CD4-positive, alpha-beta T cell treated with Interleukin-6 for 4 hours (primary cell): ENCODE measurements around the gene ANAPC15.
"Not testable (repeated sequence)": the region's sequence is repeated elsewhere in the genome, so short reads cannot be mapped to it uniquely, and the experiment has no call there.

Experiments
- DNase-seq: peaks from one replicate; pipeline ENCODE4 v3.0.0-alpha.2; 2020; ENCODE audit warnings: mixed read lengths

Gene ANAPC15

DNA sequence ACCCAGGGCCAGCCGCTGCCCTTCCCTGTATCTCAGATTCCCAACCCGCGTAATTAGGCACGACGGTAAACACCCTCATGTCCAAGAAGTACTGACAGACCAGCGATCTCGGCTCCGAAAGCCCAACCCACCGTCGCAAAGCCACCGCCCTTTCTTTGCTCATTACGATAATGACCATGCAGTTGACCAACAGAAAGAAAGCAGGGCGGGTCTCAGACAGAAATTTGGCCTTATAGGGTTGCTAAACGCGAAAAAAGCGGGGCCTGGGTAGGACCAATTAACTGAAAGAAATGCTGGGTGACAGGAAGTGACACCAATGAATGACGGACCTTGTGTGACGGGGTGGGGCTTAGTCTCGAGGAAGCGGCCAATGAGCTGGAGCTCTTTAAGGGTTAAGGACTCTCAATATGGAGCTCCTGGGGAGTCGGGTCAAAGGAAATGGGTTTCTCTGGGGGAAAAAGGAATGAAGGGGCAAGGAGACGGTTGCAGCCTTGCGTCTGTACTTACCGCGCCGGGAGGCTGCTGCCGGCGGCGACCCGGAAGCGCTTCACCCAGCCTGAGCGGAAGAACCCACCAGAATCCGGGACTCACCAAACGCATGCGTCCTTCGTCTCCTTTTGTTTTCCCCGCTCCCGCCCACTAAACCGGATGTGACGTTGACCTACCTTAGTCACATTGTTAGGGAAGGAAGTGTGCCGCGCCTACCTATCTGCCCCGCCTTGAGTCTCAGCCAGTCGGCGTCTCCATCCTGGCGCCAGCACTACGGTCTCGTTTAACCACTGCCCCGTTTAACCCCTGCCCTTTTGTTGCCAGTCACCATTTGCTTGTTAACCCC lies at the start of gene ANAPC15:
ANAPC15 (minus strand) TSS at position 553 of the 835 bp plus-strand sequence. CDS start 1,419 bp downstream, outside the sequence.
- DNase-seq, result peak; percentile 99

DNA sequence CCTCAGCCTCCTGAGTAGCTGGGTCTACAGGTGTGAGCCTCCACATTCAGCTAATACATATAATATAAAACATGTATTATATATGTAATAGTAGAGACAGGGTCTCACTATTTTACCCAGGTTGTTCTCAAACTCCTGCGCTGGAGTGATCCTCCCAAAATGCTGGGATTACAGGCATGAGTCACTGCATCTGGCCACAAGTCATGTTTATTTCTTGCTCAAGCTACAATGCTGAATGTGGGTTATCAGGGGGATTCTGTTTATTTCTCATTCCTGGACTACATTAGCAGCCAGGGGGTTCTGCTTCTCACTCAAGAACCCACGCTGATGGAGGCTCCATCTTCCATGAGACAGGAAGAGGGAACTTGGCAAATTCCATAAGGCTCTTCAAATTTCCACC lies 47.8 kb upstream of the ANAPC15 start:
- DNase-seq, result no peak

DNA sequence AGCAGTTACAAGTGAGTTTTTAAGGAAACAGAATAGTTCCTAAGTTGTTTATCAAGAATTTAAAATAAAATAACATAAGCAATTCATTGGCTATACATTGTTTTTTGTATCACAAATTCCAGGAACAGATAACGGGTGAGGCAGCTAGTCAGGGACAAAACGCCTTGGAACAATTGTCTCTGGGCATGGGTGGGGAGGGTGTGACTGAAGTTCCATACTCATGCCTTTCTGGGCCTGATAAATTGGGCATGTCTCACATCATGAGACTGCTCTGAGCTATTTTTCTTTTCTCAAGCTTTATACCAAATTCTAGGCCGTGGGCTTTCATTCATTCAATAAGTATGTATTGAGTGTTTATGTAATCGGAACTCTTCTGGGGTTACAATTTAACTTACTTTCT lies 44.6 kb upstream of the ANAPC15 start:
- no peak for DNase-seq

- DNase-seq, result no peak
These were observed 43.3 kb upstream of the ANAPC15 start for GRCh38 chr11:72155751-72156150.

GRCh38 chr11:72154816-72155215 lies 42.3 kb upstream of the ANAPC15 start:
- DNase-seq, result no peak

DNA sequence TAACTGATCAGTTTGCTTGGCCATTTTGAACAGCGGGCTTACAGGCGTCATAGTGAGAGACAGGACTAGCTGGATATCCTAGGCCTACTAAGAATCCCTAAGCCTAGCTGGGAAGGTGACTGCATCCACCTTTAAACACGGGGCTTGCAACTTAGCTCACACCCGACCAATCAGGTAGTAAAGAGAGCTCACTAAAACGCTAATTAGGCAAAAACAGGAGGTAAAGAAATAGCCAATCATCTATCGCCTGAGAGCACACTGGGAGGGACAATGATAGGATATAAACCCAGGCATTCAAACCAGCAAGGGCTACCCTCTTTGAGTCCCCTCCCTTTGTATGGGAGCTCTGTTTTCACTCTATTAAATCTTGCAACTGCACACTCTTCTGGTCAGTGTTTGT lies 41.4 kb upstream of the ANAPC15 start:
- DNase-seq, result not testable (repeated sequence)

- DNase-seq, result no peak
These were observed 38.4 kb upstream of the ANAPC15 start for GRCh38 chr11:72150882-72151281.

- no peak for DNase-seq
These were observed 34.1 kb upstream of the ANAPC15 start for GRCh38 chr11:72146625-72147024.

- DNase-seq, result no peak
These were observed 32.5 kb upstream of the ANAPC15 start for GRCh38 chr11:72144807-72145565.

GRCh38 chr11:72142543-72142942 lies 30.0 kb upstream of the ANAPC15 start:
- DNase-seq, result not testable (repeated sequence)

DNA sequence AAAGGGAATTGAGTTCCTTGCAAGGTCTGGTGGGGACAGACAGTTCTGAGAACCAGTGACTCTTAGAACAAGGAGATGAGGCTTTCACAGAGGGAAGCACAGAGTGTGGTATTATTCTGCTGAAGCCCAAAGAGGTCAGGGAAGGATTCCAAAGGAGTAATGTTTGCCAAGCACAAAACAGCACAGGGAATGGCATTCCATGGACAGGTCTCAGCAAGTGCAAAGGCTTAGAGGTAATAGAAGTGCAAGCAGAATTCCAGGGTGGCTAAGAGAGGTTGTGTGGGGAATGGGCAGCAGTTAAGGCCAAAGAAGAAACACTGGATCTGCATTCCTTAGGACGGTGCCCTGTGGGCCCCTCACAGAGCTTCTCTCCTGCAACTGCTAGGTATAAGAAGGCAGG lies 29.6 kb upstream of the ANAPC15 start:
- not testable (repeated sequence) for DNase-seq

- peak; percentile 5 for DNase-seq
These were observed 28.6 kb upstream of the ANAPC15 start for GRCh38 chr11:72141066-72141465.

DNA sequence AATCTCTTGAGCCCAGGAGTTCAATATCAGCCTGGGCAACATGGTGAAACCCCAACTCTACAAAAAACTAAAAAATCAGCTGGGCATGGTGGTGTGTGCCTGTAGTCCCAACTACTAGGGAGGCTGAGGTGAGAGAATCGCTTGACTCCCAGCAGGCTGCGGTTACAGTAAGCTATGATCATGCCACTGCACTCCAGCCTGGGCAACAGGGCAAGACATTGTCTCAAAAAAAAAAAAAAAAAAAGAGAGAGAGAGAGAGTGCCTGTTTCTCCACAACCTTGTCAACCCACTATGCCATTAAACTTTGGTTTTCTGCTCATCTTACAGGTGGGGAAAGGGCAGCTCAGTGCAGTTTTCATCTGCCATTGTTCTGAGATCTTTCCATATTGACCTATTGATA lies 28.2 kb upstream of the ANAPC15 start:
- no peak for DNase-seq

GRCh38 chr11:72139500-72139899 lies 27.0 kb upstream of the ANAPC15 start:
- DNase-seq, result no peak

DNA sequence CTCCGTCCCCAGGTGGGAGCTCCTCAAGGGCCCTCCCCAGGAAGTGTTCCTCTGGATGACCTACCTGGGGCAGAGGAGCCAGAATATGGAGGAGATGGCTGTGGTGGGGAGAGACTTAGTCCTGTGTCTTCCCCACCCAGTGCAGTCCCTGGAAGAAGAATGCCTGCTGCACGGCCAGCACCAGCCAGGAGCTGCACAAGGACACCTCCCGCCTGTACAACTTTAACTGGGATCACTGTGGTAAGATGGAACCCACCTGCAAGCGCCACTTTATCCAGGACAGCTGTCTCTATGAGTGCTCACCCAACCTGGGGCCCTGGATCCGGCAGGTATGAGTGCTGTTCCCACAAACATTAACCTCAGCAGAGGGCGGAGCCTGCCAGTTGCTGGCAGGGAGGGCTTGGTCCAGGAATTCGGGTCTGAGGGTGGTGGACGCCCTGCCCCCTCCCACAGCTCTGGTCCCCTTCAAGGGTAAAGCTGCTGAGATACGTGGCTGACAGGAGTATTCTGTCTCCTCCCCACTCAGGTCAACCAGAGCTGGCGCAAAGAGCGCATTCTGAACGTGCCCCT lies 26.4 kb upstream of the ANAPC15 start:
- DNase-seq, result no peak

GRCh38 chr11:72136684-72137262 lies 24.3 kb upstream of the ANAPC15 start:
- no peak for DNase-seq

DNA sequence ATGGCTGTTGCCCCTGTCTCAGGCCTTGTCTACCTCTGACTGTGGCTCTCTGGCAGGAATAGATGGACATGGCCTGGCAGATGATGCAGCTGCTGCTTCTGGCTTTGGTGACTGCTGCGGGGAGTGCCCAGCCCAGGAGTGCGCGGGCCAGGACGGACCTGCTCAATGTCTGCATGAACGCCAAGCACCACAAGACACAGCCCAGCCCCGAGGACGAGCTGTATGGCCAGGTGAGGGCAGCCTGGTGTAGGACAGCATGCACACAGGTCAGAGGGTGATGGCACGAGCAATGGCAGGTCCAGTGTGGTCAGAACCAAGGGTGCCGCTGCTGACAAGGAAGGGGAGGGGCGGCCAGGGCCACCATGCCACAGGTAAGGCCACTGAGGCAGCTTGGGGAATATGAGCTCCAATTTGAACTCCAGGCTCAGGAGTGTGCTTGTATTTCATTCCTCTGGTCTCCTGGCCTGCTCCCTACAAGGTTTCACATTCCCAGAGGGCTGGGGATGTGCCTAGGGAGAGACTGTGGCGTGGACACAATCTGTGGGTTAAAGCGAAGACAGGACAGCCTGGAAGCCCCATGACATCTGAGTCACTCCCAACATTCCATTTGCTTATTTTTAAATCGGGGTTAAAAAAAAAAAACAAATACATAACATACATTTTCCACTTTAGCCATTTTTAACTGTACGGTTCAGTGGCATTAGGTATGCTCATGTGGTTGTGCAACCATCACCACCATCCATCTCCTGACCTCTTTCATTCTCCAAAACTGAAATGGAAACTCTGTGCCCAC lies 23.6 kb upstream of the ANAPC15 start:
- DNase-seq, result no peak

GRCh38 chr11:72135473-72135872 lies 23.0 kb upstream of the ANAPC15 start, which contains the start of gene FOLR3:
TSS of gene FOLR3 (plus strand) at chr11:72135725. CDS start at chr11:72135953, 228 bp downstream.
- DNase-seq, result not testable (repeated sequence)

- DNase-seq, result no peak
These were observed 20.2 kb upstream of the ANAPC15 start for GRCh38 chr11:72132646-72133045.

DNA sequence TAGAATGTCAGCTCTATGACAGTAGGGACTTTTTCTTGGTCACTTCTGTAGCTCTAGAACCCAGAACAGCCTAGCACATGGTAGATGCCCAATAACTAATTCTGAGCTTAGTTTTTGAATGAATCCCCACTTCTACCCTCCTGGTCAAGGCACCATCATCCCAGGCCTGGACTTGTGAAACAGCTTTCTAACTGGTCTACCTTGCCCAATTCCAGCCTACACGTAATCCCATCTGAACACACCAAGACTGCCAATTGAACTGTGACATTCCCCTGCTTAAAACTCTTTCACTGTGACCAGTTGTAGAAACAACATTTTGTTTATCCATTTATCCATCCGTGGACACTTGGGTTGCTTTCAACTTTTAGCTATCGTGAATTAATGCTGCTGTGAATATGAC lies 16.9 kb upstream of the ANAPC15 start:
- no peak for DNase-seq

DNA sequence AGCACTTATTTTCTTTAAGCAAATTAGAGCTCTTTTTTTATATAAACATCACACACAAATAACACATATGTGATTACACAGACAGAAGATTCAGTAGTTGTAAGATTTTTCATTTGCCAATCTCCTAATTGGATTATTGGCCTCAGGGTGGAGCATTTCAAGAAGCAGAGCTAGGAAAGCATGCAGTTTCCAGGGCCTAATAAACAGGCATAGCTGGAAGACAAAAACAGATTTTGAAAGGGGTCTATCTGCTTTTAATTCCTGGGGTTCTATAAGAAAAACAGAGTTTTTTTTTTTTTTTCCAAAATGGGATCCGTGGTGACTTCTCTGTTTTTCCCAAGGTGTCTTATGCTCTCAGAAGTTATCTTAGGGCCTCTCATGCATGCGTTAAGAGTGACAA lies 15.4 kb upstream of the ANAPC15 start:
- no peak for DNase-seq

GRCh38 chr11:72125956-72126355 lies 13.5 kb upstream of the ANAPC15 start:
- no peak for DNase-seq
